PC-3 (cell line): ENCODE data around the gene ARHGAP23. TPM values are rescaled to one million over a fixed set of nuclear protein-coding genes. Genes with fewer than 3 reads are reported as not detected.
A peak's percentile ranks its signal among the peaks of the same experiment; 100 is the strongest.

ENCODE experiments used
- ATAC-seq: fragments of 200-7000 bp; cut with Tn5 transposase; 2 replicates; pipeline ENCODE4 v1.9.1; 2020; ENCODE audit warnings: mild to moderate bottlenecking, moderate library complexity
- BruUV-seq: library from RNA; stranded (reverse); fragments of 400-500 nt; replicated peaks from 2 replicates; lab custom pipeline; 2021; lab: Mats Ljungman, UMichigan
- CTCF ChIA-PET: fragments of 300-600 bp; sonication (Branson Sonifier 250); formaldehyde crosslinking; loops from one replicate; lab custom pipeline; 2022; ENCODE audit warnings: antibody characterized with exemption; lab: Charles Lee
- POLR2A ChIA-PET: fragments of 300-600 bp; sonication (Branson Sonifier 250); formaldehyde crosslinking; loops from one replicate; lab custom pipeline; 2022; ENCODE audit warnings: antibody characterized with exemption; ENCODE audit not compliant: unreplicated experiment; lab: Charles Lee
- DNase-seq: peaks from one replicate; pipeline ENCODE4 v3.0.0-alpha.2; 2015
- H2AFZ ChIP-seq: fragments of 300-600 bp; sonication (generic); 2 replicates; pipeline ENCODE4 v1.6.0; 2016; ENCODE audit warnings: antibody characterized with exemption, low read length
- H3F3A ChIP-seq: fragments of 300-600 bp; sonication (generic); one replicate; pipeline ENCODE4 v1.6.0; 2017; ENCODE audit warnings: antibody characterized with exemption, low read length, control low read depth, mild to moderate bottlenecking; ENCODE audit not compliant: unreplicated experiment
- H3K27ac ChIP-seq: fragments of 300-600 bp; sonication (generic); 2 replicates; pipeline ENCODE4 v1.5.1; 2016; ENCODE audit warnings: mild to moderate bottlenecking, low read length
- H3K27me3 ChIP-seq: fragments of 300-600 bp; sonication (generic); 2 replicates; pipeline ENCODE4 v1.6.1; 2016; ENCODE audit warnings: low read length, mixed read lengths
- H3K36me3 ChIP-seq: fragments of 300-600 bp; sonication (generic); 2 replicates; pipeline ENCODE4 v1.6.1; 2016; ENCODE audit warnings: low read depth, mixed run types, low read length, mixed read lengths
- H3K4me1 ChIP-seq: fragments of 300-600 bp; sonication (generic); 2 replicates; pipeline ENCODE4 v1.5.1; 2016; ENCODE audit warnings: low read length; ENCODE audit not compliant: insufficient read depth
- H3K4me2 ChIP-seq: fragments of 300-600 bp; sonication (generic); 2 replicates; pipeline ENCODE4 v1.6.0; 2016; ENCODE audit warnings: low read length
- H3K4me3 ChIP-seq: fragments of 300-600 bp; sonication (generic); 2 replicates; pipeline ENCODE4 v1.5.1; 2016; ENCODE audit warnings: mild to moderate bottlenecking, low read length, mixed read lengths
- H3K79me2 ChIP-seq: fragments of 300-600 bp; sonication (generic); 2 replicates; pipeline ENCODE4 v1.6.1; 2017; ENCODE audit warnings: low read length, mixed read lengths
- H3K9ac ChIP-seq: fragments of 300-600 bp; sonication (generic); 2 replicates; pipeline ENCODE4 v1.6.0; 2016; ENCODE audit warnings: mild to moderate bottlenecking, low read length
- H3K9me2 ChIP-seq: fragments of 300-600 bp; sonication (generic); replicated peaks from 2 replicates; pipeline ENCODE4 v1.6.1; 2016; ENCODE audit warnings: mixed run types, low read length, mixed read lengths
- H3K9me3 ChIP-seq: fragments of 300-600 bp; sonication (generic); 2 replicates; pipeline ENCODE4 v1.6.1; 2016; ENCODE audit warnings: low read length, mixed read lengths
- H4K20me1 ChIP-seq: fragments of 300-600 bp; sonication (generic); 2 replicates; pipeline ENCODE4 v1.6.1; 2016; ENCODE audit warnings: low read length, mixed read lengths
- CTCF ChIP-seq: fragments of 300-600 bp; sonication (generic); conservative IDR thresholded peaks from 2 replicates; pipeline ENCODE4 v1.5.1; 2017; ENCODE audit warnings: antibody characterized with exemption, low read depth, mild to moderate bottlenecking, low read length
- EZH2 ChIP-seq: fragments of 300-600 bp; sonication (generic); IDR thresholded peaks from one replicate; pipeline ENCODE4 v1.6.1; 2017; ENCODE audit warnings: antibody characterized with exemption, mild to moderate bottlenecking, low read length; ENCODE audit not compliant: unreplicated experiment
- EZH2phosphoT487 ChIP-seq: fragments of 300-600 bp; sonication (generic); IDR thresholded peaks from 2 replicates; pipeline ENCODE4 v1.6.1; 2018; ENCODE audit warnings: mild to moderate bottlenecking, antibody characterized with exemption, low read length, borderline replicate concordance
- intact Hi-C: fragments of 100-400 bp; cut with micrococcal nuclease; formaldehyde crosslinking; loops from 2 replicates; pipeline ENCODE4 v1.9.0; 2023
- total RNA-seq: library from RNA; depleted of rRNA; stranded (reverse); fragments of >200 nt; gene quantifications from 2 replicates; pipeline ENCODE4 v1.2.3, GENCODE V29; 2014

The ARHGAP23 gene
- total RNA-seq, 1 experiment from 2014 or later: 9.0 TPM

- Histone ChIP-seq H3K9me3 (no peaks in the 10 kb centered on the region), H3K4me3 (no peak overlapping the region), H3K9me2 (no peaks in the 10 kb centered on the region), H3K4me2 (no peak overlapping the region), H3K27ac (no peak overlapping the region), H3K27me3 (no peaks in the 10 kb centered on the region), H2AFZ (no peak overlapping the region), H3K4me1 (no peaks in the 10 kb centered on the region), H3K36me3 (no peaks in the 10 kb centered on the region; the same call in 1 of the 2 replicates), H3K9ac (no peak overlapping the region), H3K79me2 (no peaks in the 10 kb centered on the region), H4K20me1 (no peaks in the 10 kb centered on the region), H3F3A (no peaks in the 10 kb centered on the region)
- POLR2A ChIA-PET: no interaction called here
- no peak for TF ChIP-seq EZH2
- 0 out of 2 replicates have a peak, but pooled peaks have one; percentile 23 for TF ChIP-seq CTCF
- TF ChIP-seq EZH2phosphoT487: no peak
- DNase-seq (no peak), ATAC-seq (no peak)
- CTCF ChIA-PET: interaction anchor here (0.5 to 1.0 kb wide), 2 partner anchors 54 to 78 kb away, joined by 3 read pairs; no protein-coding TSS in a partner anchor
- intact Hi-C loops: no loop called here
- BruUV-seq: no TSS peak
Measured at GRCh38 chr17:38402897-38403296, 25.4 kb upstream of the ARHGAP23 start.

- ChIA-PET POLR2A (no interaction called here), CTCF (interaction anchor here (0.5 to 1.0 kb wide), 3 partner anchors 54 to 77 kb away, joined by 3 read pairs; no protein-coding TSS in a partner anchor)
- intact Hi-C loops: no loop called here
- Histone ChIP-seq H3K9ac (no peak overlapping the region), H3K79me2 (no peaks in the 10 kb centered on the region), H3K36me3 (no peaks in the 10 kb centered on the region; the same call in 1 of the 2 replicates), H3K27ac (no peak overlapping the region), H3F3A (no peaks in the 10 kb centered on the region), H3K4me3 (no peak overlapping the region), H2AFZ (no peak overlapping the region), H3K27me3 (no peaks in the 10 kb centered on the region), H3K9me3 (no peaks in the 10 kb centered on the region), H4K20me1 (no peaks in the 10 kb centered on the region), H3K4me1 (no peaks in the 10 kb centered on the region), H3K9me2 (no peaks in the 10 kb centered on the region), H3K4me2 (no peak overlapping the region)
- no peak for ATAC-seq
- DNase-seq: no peak
- no TSS peak for BruUV-seq
- no peak for TF ChIP-seq EZH2phosphoT487
- no peak for TF ChIP-seq CTCF
- TF ChIP-seq EZH2: no peak
Measured at GRCh38 chr17:38403491-38403890, 24.8 kb upstream of the ARHGAP23 start.

GRCh38 chr17:38404174-38404943 lies 23.9 kb upstream of the ARHGAP23 start:
- H3K4me3 ChIP-seq: no peak overlapping the region
- ChIA-PET POLR2A (no interaction called here), CTCF (interaction anchor here (1.0 kb wide), 1 partner anchor 55 kb away, joined by 3 read pairs; no protein-coding TSS in a partner anchor)
- no peaks in the 10 kb centered on the region for H3K9me2 ChIP-seq
- H2AFZ ChIP-seq: no peak overlapping the region
- no peaks in the 10 kb centered on the region for H4K20me1 ChIP-seq
- H3K9me3 ChIP-seq: no peaks in the 10 kb centered on the region
- intact Hi-C loops: no loop called here
- no peak for ATAC-seq
- no peak overlapping the region for H3K27ac ChIP-seq
- no TSS peak for BruUV-seq
- H3K27me3 ChIP-seq: no peaks in the 10 kb centered on the region
- no peaks in the 10 kb centered on the region for H3F3A ChIP-seq
- TF ChIP-seq EZH2 (no peak), EZH2phosphoT487 (no peak), CTCF (no peak)
- no peaks in the 10 kb centered on the region for H3K4me1 ChIP-seq
- no peaks in the 10 kb centered on the region for H3K79me2 ChIP-seq
- H3K36me3 ChIP-seq: no peaks in the 10 kb centered on the region; the same call in 1 of the 2 replicates
- no peak for DNase-seq
- H3K9ac ChIP-seq: no peak overlapping the region
- H3K4me2 ChIP-seq: no peak overlapping the region
